ENCODE measurements around the gene ZDHHC11.
"Not testable (repeated sequence)": the region's sequence is repeated elsewhere in the genome, so short reads cannot be mapped to it uniquely, and the experiment has no call there.

Gene ZDHHC11

DNA sequence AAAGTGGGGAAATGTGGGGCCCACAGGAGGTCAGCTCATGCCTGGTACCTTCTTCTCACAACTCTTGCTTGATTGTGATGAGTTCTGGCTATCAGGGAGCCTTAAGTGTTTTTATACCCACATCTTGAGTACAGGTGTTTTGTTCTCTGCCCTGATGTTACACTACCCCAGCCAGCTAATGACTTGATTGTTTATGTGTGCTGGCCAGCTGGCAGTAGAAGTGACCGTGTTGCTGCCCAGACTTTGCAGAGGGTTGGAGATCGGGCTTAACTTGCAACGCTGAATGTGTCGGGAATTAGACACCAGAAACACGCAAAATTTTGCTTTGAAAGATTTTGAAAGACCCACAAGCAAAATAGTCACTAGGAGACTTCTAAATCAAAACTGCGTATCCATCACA, 49.3 kb downstream of the ZDHHC11 start:
- no peak for DNase-seq (ENCODE audit: low read depth in 2 of 2)

DNA sequence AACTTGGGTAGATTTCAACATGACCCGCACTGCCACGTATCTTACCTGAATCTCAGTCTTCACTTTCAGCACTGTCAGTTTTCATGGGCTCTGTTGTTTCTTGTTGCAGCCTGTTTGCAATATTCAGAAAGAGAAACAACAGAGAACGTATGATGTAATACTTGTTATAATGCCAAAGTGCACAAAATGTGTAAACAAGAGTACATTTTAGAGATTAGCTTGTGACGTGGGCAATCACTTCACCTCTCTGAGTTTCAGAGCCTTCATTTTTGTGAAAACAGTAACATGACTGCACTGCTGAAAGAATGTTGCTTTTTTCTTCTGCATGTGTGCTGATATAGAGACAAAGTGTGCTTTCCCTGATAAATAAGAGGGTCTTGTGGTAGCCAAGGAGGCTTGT, 49.7 kb downstream of the ZDHHC11 start:
- not testable (repeated sequence) for DNase-seq (ENCODE audit: low read depth in 2 of 2)

DNA sequence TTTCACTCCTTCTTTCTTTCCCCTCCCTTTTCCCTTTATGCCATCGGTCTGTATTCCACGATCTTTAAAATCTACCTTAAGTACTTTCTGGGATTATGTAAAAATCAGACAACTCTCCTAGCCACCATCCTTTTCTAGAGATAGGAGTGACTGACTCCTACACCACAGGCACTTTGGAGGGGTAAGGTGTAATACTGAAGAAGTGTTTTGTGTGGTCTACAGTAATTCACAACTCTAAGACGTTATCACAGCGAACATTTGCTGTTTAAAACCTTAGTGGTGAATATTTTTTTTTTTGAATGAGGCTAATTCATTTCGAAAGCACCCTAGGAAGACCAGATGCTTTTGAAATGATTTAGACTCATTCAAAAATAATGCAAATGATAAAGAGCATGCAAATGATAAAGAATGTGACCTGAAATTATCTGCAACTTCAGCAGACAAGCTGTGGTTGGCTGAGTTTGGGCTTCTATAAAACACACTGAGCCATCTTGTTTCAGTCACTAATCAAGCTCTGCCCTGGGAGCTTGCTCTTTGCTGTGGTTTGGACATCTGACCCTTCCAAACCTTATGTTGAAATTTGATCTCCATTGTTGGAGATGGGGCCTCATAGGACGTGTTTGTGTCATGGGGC, 52.2 kb downstream of the ZDHHC11 start:
- not testable (repeated sequence) for DNase-seq (ENCODE audit: low read depth in 2 of 2)

DNA sequence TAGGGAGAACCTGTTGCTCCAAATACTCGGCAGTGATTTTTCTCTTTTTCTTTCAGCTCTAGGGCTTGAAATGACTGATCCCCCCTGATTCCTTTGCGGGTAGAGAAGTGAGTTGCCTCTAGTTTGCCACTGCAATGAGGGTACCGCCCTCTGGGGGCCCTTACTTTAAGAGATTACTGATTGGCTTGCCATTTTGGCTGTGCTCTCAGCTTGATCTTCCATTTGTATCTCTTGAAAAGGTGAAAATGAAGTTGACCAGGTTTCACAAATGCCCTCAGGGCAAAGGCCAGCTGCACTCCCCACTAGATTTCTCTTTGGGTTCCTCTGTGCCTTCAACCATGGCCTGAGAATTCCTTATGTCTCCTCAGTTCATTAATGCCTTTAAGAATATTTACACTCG, 52.8 kb downstream of the ZDHHC11 start:
- DNase-seq (ENCODE audit: low read depth in 2 of 2): not testable (repeated sequence)

DNA sequence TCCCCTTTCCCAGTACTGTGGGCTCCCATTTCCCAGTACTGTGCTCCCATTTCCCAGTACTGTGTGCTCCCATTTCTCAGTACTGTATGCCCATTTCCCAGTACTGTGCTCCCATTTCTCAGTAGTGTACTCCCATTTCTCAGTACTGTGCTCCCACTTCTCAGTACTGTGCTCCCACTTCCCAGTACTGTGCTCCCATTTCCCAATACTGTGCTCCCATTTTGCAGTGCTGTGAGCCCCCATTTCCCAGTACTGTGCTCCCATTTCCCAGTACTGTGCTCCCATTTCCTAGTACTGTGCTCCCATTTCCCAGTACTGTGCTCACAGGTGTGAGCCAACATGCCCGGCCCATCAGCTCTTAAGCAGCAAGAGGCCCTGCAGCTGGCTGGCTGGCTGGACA, 54.9 kb downstream of the ZDHHC11 start:
- not testable (repeated sequence) for DNase-seq (ENCODE audit: low read depth in 2 of 2)

DNA sequence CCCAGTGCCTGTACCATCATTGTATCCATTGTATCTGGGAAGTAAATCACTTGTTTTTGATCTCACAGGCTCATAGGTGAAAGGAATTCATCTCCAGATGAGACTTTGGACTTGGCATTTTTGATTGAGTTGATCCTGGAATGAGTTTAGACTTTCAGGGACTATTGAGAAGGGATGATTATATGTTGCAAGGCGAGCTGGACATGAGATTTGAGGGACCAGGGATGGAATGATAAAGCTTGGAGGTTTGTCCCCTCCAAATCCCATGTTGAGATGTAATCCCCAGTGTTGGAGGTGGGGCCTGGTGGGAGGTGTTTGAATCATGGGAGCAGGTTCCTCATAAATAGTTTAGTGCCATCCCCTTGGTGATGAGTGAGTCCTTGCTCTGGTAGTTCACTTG, 55.8 kb downstream of the ZDHHC11 start:
- DNase-seq (ENCODE audit: low read depth in 2 of 2): not testable (repeated sequence)

DNA sequence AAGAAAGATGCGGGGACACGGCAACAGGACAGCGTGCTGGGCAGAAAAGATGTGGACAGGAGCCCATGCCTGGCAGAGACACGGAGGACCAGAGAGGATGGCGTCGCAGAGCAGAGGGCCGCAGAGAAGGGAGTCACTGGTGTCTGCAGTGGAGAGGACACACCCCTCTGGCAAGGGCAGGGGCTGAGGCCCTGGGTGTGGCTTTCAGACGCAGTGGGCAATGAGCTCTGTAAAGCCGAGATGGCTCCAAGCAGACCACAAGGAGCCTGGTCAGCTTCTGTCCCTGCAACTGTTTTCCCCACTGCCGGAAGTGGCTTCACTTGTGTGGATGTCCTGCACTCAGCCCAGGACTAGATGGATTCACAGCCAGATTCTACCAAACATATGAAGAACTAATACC, 62.1 kb downstream of the ZDHHC11 start:
- DNase-seq (ENCODE audit: low read depth in 2 of 2): not testable (repeated sequence)

DNA sequence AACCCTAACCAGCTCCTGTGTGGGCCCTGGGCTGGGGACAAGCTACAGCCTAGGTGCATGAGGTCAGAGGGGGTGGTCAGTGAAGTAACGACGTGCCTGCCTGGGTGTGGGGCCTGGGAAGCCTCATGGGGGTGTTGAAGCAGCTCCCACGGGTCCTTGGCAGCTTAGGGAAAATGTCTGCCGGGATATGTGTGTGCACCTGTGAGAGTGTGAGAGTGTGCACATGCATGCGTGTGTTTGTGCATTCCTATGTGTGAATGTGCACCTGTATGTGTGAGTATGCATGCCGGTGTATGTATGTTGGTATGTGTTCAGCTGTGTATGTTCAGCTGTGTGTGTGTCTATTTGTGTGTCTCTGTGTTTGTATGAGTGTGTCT, 62.9 kb downstream of the ZDHHC11 start:
- not testable (repeated sequence) for DNase-seq (ENCODE audit: low read depth in 2 of 2)

DNA sequence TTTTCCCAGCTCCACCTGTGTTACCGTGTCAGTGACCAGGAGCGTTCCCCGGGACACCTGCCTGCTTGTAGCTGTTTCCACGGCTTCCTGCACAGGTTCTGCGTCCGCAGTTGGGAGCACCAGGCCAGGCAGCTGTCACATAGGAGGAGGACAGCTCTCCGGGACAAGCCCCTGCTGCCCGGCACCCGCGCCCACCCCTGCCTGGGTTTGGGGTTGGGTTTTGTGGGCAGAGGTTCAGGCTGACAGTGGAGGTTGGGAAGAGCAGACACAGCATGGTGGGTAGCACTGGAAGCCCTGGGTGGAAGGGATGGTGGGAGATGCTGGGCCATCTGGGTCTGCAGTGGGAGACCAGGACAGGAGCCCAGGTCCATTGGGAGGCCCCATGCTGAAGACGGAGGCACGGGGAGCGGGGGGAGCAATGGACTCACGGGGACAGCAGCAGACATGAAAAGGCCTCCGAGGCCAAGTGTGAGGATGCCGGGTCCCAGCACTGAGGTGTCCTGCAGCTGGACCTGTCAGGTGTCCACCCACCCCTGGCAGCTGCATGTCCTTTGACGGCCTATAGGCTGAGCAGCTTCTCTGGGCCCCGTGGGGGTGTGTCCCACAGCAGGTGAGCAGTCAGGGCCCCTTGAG, 63.4 kb downstream of the ZDHHC11 start:
- DNase-seq (ENCODE audit: low read depth in 2 of 2): not testable (repeated sequence)

DNA sequence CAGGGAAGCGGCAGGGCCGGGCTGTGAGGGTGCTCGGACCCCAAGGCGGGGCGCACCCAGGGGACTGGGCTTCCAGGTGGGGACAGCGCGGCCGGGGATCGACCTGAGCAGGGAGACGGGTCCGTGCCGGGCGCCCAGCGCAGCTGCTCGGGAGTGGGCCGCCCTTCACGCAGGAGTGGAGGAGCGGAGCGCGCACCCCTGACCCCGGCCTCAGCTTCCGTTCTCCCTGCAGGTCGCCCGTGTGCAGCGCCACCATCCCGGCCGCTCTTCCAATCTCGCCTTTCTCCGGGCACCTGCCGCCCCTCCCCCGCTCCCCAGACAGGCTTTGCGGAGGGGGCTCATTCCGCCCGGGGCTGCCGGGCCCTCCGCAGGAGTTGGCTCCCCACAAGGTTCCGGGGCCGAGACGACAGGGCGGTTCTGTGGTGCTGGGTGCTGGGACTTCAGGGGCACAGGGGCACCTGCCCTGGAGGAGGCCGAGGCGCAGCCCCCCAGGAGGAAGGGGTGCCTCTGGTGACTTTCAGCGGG, 65.5 kb downstream of the ZDHHC11 start:
- not testable (repeated sequence) for DNase-seq (ENCODE audit: low read depth in 2 of 2)

DNA sequence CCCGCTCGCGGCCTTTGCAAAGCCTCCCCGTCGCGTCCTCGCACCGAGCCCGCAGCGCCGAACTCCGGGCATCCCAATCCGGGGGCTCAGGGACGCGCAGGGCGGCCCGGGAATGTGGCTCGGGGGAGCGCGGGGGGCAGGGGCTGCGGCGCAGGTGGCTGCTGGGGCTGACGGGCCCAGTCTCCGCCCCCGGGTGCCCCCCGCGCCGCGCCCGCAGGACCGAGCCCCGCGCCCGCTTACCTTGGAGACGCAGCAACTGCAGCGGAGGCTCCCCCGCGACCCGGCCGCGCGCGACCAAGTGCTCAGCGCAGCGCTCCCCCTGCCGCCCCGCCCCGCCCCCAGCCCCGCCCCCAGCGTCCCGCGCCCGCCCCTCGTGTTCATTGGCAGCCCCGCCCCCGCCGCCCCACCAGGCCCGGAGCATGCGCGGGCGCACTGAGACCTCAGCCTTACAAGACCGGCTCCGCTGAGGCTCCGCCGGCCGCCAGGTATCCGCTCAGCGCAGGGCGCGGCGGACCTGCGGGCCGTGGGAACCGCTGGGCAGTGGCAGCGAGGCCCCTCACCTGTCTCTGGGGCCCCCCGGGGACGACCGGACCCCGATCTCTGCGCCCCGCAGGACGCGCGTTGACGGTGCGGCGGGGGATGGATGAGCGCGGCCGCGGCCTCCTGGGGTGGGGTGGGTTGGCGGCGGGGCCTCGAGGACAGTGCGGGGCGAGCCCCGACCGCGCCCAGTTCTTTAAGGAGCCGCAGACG, 66.2 kb downstream of the ZDHHC11 start, which contains the start of gene ZDHHC11B:
TSS of gene ZDHHC11B (minus strand) at position 302 of the 750 bp plus-strand sequence. CDS start 17,810 bp downstream, outside the sequence.
- DNase-seq (ENCODE audit: low read depth in 2 of 2): peak; percentile 84 to 89

DNA sequence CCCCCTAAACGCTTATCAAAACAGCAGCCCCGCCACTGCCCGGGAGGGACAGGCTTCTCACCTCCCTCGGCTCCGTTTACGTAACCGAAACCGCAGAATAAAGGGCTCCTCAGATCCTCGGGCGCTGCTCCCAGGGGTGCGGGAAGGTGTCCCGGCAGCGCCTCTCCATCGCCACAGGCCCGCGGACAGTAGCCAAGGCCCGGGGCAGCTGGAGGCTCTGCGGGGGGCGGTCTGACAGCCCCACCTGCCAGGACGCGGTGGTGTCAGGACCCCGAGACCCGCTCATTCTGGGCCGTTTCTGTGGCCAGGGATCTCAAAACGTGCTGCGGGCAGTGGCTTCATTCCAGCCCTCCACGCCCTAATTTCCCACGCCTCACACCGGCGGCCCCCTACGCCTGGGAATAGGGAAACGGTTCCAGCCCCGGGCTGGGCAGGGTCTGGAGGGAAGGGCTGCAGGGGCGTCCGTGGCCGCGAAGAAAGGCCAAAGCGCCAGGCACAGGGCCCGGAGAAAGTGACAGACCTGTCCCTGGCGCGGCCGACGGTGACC, 66.8 kb downstream of the ZDHHC11 start:
- DNase-seq (ENCODE audit: low read depth in 2 of 2): not testable (repeated sequence)

DNA sequence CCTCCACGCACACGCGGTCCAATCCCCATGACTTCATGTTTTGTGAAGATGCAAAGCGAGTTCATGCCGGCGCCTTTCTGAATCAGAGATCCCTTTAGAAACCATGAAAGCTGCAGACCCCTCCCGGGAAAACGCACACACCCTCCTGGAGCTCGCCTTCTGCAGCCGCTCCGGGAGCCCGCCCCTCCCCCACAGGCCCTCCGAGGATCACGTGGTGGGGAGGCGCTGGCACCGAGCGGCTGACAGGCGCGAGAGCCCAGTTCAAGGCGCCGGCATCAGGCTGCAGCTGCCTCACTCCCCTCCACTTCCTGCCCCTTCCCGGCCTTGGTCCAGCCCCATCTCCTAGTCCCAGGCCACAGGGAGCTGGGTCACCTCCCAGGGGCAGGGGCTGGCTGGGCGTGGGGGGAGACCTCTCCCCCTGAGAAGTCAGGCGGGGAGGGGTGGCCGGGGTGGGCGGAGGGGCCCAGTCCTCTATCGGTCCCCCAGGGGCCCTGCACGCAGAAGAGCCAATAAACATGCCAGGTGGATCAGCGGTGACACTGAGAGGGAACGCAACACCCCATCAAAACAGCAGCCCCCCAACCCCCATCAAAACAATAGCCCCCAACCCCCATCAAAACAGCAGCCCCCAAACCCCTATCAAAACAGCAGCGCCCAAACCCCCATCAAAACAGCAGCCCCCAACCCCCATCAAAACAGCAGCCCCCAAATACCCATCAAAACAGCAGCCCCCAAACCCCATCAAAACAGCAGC, 67.6 kb downstream of the ZDHHC11 start:
- not testable (repeated sequence) for DNase-seq (ENCODE audit: low read depth in 2 of 2)

DNA sequence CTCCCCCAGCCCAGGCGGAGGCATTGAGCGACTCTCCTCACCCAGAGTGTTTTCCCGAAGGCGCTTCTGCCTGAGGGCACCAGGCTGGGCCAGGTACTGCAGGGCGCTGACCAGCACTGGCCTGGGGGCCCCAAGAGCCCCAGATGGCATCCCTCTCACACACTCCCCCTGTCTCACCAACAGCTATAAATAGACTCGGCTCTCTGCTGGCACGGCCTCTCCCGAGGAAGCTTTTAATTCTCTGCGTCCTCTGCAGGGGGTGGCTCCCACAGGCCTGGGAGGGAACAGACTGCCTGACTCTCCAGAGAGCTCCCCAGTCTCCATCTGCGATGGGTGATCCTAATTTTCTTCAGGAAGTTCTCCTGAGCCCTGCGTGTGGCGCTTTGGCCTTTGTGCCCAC, 68.4 kb downstream of the ZDHHC11 start:
- DNase-seq (ENCODE audit: low read depth in 2 of 2): not testable (repeated sequence)

DNA sequence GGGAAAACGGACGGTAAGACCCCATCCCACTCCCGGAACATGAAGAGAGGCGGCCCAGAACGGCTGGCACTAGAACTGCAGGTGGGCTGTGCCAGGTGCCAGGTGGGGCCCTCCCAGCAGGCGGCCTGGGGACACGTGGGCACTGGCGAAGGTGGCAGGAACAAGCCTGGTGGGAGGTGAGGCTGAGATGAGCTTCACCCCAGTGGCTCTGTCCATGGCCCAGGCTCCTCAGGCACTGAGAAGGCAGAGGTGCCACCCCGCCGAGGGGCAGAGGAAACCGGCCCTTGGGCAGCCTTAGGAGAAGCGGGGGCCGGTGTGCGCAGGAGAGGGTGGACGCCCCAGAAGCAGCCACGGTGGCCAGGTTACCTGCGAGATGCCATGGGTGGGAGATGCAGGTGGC, 70.2 kb downstream of the ZDHHC11 start:
- DNase-seq (ENCODE audit: low read depth in 2 of 2): not testable (repeated sequence)

DNA sequence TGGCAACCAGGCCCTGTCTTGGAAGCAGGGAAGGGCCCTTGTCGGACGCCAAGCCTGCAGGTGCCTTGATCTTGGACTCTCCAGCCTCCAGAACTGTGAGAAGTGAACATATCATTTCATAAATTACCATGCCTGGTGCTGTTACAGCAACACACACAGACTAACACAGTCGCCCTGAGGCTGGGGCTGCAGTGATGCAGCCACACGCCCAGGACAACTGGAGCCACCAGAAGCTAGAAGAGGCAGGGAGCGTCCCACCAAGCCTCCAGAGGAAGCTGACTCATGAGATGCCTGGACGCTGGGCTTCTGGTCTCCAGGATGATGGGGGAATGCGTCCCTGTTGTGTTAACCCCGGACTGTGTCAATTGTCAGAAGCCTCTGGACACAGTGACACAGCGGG, 71.8 kb downstream of the ZDHHC11 start:
- DNase-seq (ENCODE audit: low read depth in 2 of 2): not testable (repeated sequence)

DNA sequence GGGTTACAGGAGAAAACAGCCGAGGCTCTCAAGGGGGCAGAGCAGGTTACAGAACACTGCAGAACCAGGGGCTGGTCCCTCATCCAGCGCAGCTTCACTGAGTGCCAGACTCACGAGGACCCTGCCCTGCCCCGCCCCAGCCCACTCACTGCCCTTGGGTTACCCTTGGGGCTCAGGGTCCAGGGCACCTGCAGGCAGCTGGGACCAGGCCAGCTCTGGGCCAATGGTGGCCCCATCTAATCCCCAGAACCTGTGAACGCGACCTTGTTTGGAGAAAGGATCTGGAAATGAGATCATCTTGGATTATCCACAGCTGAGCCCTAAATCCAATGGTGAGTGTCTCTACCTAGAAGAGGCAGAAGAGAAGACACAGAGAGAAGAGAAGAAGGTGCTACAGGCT, 72.4 kb downstream of the ZDHHC11 start:
- not testable (repeated sequence) for DNase-seq (ENCODE audit: low read depth in 2 of 2)

DNA sequence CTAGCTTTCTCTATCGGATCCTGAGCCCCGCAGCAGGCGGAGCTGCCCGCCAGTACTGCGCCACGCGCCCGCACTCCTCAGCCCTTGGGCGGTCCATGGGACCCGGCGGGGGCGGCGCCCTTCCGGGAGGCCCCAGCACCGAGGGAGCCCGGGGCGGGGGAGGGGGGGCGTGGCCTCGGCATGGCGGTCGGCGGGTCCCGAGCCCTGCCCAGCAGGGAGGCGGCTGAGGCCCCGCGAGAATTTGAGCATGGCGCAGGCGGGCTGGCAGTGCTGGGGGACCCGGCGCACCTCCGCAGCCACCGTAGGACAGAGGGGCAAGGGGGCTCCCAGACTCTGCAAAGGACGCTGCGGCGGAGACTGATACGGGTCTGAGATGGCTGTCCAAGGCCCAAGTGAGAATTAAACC, 73.0 kb downstream of the ZDHHC11 start:
- no peak for DNase-seq (ENCODE audit: low read depth in 2 of 2)

DNA sequence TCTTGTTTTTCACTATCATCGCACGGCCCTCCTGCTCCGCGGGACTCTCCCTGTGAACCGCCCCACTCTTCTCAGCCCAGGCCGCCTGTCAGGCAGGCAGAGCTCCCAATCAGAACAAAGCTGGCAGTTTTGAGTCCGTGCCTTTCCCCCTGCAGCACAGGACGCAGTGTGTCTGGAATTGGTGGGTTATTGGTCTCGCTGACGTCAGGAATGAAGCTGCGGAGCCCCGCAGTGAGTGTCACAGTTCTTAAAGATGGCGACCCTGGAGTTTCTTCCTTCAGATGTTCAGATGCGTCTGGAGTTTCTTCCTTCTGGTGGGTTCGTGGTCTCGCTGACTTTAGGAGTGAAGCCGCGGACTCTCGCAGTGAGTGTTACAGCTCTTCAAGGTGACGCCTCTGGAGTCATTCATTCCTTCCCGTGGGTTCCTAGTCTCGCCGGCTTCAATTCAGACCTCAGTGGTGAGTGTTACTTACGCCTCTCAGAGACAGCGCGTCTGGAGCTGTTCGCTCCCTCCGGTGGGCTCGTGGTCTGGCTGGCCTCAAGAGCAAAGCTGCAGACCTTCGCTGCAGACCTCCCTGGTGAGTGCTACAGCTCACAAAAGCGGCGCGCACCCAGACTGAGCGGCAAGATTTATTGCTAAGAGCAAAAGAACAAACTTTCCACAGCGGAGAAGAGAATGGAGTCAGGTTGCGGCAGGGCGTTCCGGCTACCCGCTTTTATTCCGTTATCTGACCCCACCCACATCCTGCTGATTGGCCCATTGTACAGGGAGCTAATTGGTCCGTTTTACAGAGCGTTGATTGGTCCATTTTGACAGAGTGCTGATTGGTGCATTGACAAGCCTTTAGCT, 73.7 kb downstream of the ZDHHC11 start:
- no peak for DNase-seq (ENCODE audit: low read depth in 2 of 2)
